Measurements from ENCODE around the gene TMEM255A. TPM values are rescaled to one million over a fixed set of nuclear protein-coding genes. Genes with fewer than 3 reads are reported as not detected.
"Not testable (repeated sequence)": the region's sequence is repeated elsewhere in the genome, so short reads cannot be mapped to it uniquely, and the experiment has no call there.

Gene TMEM255A
- polyA plus RNA-seq (ENCODE audit: insufficient read length in 10 of 10), result 10 to 100 TPM in 6 of 10 donors, 1 to 10 TPM in 4; 7.7 to 16.3 (median 10.6) TPM
- long read RNA-seq, donor 1, partial matches to known transcripts, result 0 of 5 reads
- long read RNA-seq, donor 1, other reads (novel, unspliced or antisense), result 0 of 5 reads
- long read RNA-seq, donor 2, partial matches to known transcripts, result 0 of 2 reads
- long read RNA-seq, donor 2, other reads (novel, unspliced or antisense), result 0 of 2 reads
- long read RNA-seq, donor 3, result 0 reads
- long read RNA-seq, donor 4, partial matches to known transcripts, result 0 of 2 reads
- long read RNA-seq, donor 4, other reads (novel, unspliced or antisense), result 0 of 2 reads
- long read RNA-seq, donor 5, partial matches to known transcripts, result 0 of 2 reads
- long read RNA-seq, donor 5, other reads (novel, unspliced or antisense), result 0 of 2 reads
- long read RNA-seq, donor 6, partial matches to known transcripts, result 0 of 1 reads
- long read RNA-seq, donor 6, other reads (novel, unspliced or antisense), result 0 of 1 reads
- long read RNA-seq, donor 7, partial matches to known transcripts, result 0 of 2 reads
- long read RNA-seq, donor 7, other reads (novel, unspliced or antisense), result 0 of 2 reads
- long read RNA-seq, donor 8, partial matches to known transcripts, result 0 of 1 reads
- long read RNA-seq, donor 8, other reads (novel, unspliced or antisense), result 0 of 1 reads
- long read RNA-seq, donor 9, result 0 reads

GRCh38 chrX:120310861-120311726 lies at the start of gene TMEM255A:
Gene TMEM255A, minus strand, starts transcription at chrX:120311461. Its CDS starts 152 bp downstream, at chrX:120311309.
- peak in 1 of 3 donors; percentile 37 for DNase-seq

- no peak for DNase-seq
These were observed 47.6 kb upstream of the TMEM255A start for GRCh38 chrX:120358737-120359456.

GRCh38 chrX:120357186-120357585 lies 45.9 kb upstream of the TMEM255A start:
- DNase-seq, result no peak

GRCh38 chrX:120356084-120356483 lies 44.8 kb upstream of the TMEM255A start:
- DNase-seq, result no peak

- DNase-seq, result no peak
These were observed 39.3 kb upstream of the TMEM255A start for GRCh38 chrX:120350450-120351138.

- DNase-seq, result not testable (repeated sequence)
These were observed 33.3 kb upstream of the TMEM255A start for GRCh38 chrX:120344566-120344965.

- no peak for DNase-seq
These were observed 25.6 kb upstream of the TMEM255A start for GRCh38 chrX:120336899-120337298.

- DNase-seq, result no peak
These were observed 24.0 kb upstream of the TMEM255A start for GRCh38 chrX:120335289-120335688.

- no peak for DNase-seq
These were observed 23.3 kb upstream of the TMEM255A start for GRCh38 chrX:120334603-120335002.

GRCh38 chrX:120334151-120334550 lies 22.9 kb upstream of the TMEM255A start:
- DNase-seq, result no peak

- no peak for DNase-seq
These were observed 21.1 kb upstream of the TMEM255A start for GRCh38 chrX:120332394-120332793.

GRCh38 chrX:120331116-120331515 lies 19.9 kb upstream of the TMEM255A start:
- DNase-seq, result no peak

- DNase-seq, result no peak
These were observed 10.4 kb upstream of the TMEM255A start for GRCh38 chrX:120321520-120322281.

GRCh38 chrX:120318411-120318810 lies 7.2 kb upstream of the TMEM255A start:
- no peak for DNase-seq

- DNase-seq, result no peak
These were observed 5.5 kb upstream of the TMEM255A start for GRCh38 chrX:120316587-120317283.

- DNase-seq, result no peak
These were observed 4.5 kb upstream of the TMEM255A start for GRCh38 chrX:120315776-120316175.

- DNase-seq, result no peak
These were observed 434 bp upstream of the TMEM255A start for GRCh38 chrX:120311727-120312063.

- peak in 1 of 3 donors; percentile 24 for DNase-seq
These were observed 1.2 kb downstream of the TMEM255A start for GRCh38 chrX:120309873-120310705.

Measured in muscle of back (tissue), 13 donors.